ENCODE measurements around the gene GLTPD2. TPM values are rescaled to one million over a fixed set of nuclear protein-coding genes. Genes with fewer than 3 reads are reported as not detected.

Gene GLTPD2
- not detected for total RNA-seq

DNA sequence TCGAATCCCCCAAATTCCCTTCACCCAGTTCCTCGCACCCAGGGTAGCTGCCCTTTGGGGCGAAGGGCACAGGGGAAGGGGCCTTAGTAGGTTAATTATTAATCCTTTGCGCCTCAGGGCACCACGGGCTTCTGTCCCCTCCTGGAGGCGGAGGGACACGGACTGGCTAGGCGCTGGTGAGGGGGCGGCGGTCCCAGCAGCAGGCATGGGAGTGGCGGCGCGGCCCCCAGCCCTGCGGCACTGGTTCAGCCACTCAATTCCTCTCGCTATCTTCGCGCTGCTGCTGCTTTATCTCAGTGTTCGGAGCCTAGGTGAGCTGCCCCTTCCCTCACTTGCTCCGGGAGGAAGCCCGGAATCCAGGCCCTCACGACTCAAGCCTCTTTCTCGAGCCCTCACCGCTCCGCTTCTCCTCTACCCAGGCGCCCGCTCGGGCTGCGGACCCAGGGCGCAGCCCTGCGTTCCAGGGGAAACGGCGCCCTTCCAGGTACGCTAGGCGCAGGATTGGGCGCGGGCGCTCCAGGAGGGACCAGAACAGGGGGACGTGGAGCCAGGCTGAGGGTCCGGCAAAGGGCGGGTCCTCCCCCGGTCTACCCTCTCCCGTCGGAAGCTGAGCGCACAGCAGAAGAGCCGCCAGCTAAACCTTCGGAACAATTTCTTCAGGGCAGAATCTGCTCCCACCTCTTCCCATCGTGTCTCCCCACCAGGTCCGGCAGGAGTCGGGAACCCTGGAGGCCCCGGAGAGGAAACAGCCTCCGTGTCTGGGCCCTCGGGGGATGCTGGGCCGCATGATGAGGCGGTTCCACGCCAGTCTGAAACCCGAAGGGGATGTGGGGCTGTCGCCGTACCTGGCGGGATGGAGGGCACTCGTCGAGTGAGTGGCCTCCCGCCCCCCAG is at the start of gene GLTPD2:
GLTPD2 (plus strand) TSS at position 158 of the 894 bp plus-strand sequence; CDS start at position 206, 48 bp downstream.
- DNase-seq, result no peak

DNA sequence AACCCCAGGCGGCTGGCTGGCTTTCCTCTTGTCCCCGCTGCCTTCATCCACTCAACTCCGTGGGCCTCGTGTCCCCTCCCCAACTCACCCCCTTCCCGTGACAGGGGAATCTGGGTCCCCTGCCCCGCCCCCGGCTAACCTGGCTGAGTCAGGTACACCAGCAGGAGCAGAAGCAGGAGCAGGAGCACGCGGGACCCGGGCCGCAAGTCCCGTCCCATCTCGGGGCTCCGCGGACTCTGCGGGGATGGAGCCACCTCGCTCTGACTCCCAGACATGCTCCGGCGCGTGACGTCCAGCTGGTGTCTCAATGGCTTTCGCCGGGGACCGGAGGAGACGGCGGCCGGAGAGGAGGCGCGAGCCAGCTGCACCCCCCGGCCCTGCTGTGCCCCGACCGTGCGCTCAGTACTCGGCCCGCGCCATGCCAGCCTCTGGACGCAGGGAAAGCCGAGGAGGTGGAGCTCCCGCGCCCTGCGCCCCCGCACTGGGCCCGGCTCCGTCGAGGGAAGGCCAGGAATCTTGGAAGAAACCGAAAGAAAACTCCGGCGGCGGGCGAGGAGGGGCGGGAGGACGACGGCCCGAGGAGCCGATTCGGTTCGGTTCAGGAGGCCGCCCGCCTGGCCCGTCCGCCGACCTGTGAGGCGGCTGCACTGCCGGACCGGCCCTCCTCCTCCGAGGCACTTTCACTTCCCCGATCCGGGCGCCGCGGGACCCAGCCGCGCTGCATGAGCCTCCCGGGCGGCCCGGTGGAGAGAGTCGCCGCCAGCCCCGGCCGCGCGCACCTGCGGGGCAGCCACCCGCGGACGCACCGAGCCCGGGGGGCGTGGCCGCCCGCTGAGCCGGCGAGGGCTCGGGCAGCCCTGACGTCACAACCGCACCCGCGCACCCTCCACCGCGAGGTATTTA is 49.4 kb upstream of the GLTPD2 start, which contains the start of the genes CXCL16 and ZMYND15:
CXCL16 (minus strand) TSS at position 807 of the 903 bp plus-strand sequence; CDS start at position 218, 589 bp downstream.
ZMYND15 (plus strand) TSS at position 712 of the 903 bp plus-strand sequence. CDS start 716 bp downstream, outside the sequence.
- no peak for DNase-seq

DNA sequence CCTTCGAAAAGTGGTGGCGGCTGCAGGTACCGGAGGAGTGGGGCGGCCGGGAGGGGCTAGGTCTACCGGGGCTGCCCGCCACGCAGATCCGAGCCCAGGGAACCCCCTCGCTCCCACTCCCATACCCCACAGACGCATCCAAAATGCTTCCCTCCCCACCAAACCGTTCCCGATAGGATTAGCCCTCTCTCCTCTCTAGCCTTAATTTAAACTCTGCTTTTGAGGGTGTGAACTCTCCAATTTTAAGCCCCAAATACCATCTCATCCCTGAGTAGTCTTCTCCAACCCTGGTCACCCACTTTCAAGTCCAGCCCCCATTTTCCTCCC is 48.8 kb upstream of the GLTPD2 start:
- no peak for DNase-seq

DNA sequence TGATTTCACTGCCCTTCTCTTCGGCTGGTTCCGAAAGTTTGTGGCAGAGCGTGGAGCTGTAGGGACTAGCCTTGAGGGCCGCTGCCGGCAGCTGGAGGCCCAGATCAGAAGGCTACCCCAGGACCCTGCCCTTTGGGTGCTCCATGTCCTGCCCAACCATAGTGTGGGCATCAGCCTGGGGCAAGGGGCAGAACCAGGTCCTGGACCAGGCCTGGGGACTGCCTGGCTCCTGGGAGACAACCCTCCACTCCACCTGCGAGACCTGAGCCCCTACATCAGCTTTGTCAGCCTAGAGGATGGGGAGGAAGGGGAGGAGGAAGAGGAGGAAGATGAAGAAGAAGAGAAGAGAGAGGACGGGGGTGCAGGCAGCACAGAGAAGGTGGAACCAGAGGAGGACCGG is 48.2 kb upstream of the GLTPD2 start:
- DNase-seq, result no peak

DNA sequence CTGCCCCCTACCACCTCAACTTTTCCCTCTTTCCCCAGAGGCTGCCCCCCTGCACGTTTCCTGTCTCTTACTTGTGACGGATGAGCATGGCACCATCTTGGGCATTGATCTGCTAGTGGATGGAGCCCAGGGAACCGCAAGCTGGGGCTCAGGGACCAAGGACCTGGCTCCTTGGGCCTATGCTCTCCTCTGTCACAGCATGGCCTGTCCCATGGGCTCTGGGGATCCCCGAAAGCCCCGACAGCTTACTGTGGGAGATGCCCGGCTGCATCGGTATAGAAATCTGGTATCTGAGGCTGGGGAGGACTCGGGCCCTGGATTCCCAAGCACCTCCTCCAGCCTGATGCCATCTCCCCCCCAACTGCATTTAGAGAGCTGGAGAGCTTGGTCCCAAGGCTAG is 47.2 kb upstream of the GLTPD2 start:
- DNase-seq, result no peak

DNA sequence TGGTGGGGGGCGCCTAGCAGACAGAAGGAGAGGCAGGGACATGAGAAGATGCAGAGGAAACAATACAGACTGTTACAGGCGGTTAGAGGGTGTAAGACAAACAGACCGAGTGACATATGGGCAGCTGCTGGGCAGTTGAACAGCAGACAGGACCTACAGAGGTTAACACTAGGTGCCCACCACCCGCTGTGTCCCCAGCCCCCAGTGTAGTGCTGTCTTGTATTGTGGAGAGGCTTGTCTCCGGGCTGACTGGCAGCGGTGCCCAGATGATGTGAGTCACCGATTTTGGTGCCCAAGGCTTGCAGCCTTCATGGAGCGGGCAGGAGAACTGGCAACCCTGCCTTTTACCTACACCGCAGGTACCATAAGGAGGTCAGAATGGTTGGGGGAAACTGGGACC is 46.6 kb upstream of the GLTPD2 start:
- no peak for DNase-seq

DNA sequence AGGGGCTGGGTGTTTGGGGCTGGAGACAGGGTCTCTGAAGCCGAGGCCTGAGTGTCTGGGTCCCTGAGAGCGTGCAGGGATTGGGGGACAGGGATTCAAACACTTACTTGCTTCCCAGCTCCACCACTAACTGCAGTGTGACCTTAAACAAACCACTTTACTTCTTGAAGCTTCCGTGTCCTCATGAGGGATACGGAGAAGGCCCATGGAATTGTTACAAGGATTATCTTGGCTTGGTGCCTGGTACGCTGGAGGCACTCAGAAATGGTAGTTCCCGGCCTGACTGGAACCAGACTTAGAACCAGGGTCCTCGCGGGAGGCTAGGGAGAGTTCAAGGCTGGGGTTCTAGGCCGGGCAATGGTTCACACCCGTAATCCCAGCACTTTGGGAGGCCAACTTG is 46.1 kb upstream of the GLTPD2 start:
- DNase-seq, result no peak

DNA sequence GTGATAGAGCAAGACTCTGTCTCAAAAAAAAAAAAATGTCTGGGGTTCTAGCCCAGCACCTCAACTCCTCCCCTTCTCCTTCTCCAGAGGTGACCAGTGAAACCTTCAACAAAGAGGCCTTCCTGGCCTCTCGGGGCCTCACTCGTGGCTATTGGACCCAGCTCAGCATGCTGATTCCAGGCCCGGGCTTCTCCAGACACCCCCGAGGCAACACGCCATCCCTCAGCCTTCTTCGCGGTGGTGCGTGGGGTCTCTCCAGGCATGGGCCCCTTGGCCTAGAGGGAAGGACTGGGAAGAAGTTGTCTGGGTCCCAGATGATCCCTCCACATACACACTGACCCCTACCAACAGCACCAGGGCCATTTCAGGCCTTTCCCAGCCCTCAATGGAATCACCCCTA is 45.5 kb upstream of the GLTPD2 start:
- DNase-seq, result no peak

DNA sequence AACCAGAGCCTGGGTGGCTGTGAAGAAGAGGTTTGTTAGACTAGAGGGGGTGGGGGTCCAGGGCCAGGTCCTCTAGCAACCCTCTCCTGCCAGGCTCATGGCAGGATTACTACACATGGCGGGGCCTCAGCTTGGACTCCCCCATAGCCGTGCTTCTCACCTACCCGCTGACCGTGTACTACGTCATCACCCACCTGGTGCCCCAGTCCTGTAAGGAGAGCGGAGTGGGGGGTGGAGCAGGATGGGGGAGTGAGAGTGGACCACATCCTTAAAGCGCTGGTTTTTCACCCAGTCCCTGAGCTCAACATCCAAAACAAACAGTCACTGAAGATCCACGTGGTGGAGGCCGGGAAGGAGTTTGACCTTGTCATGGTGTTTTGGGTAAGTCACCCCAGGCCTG is 44.9 kb upstream of the GLTPD2 start:
- DNase-seq, result no peak

DNA sequence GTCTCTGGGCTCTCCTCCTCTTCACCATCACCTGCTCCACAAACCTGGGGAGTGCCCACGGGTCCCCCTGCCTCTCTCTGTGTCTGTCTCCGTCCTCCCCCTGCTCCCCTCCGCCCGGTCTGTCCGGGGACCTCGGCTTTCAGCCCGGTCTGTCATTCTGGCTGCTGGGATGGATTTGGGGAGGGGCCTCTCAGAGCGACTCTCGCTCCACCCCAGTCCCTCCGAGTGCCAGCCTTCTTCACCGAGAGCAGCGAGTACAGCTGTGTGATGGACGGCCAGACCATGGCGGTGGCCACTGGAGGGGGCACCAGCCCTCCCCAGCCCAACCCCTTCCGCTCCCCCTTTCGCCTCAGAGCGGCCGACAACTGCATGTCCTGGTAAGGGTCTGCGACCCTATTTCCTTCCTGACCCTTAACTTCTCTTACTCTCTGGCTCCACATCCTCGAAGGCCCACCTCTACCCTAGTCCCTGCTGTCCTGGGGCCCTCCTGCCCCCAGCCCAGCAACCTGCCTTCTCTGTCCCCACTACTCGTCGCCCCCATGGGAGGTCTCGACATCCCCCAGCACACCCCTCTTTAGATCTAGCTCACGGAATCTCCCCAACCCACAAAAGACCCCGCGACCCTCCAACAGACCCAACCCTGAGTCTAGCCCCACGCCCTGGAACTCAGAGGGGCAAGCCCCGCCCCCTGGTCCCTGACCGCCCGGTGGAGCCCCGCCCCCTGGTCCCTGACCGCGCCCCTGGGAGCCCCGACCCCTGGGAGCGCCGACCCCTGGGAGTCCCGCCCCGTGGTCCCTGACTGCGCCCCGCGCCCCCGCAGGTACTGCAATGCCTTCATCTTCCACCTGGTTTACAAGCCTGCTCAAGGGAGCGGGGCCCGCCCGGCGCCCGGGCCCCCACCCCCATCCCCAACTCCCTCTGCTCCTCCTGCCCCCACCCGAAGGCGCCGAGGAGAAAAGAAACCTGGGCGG is 43.5 kb upstream of the GLTPD2 start:
- no peak for DNase-seq

DNA sequence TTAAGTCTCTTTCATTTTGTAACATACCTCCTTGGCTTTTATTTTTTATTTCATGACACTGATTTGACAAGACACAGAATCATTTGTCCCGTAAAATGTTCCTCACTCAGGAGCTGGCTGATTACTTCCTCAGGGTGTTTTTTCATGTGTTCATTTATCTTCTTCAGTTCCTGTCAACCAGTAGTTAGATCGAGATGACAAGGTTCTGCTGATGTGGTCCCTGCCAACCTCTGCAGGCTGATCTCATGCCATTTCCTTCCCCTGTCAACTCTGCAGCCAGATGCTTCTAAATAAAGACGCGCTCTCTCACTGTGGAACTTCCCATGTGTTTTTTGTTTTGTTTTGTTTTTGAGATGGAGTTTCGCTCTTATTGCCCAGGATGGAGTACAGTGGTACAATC is 40.9 kb upstream of the GLTPD2 start:
- DNase-seq, result no peak

DNA sequence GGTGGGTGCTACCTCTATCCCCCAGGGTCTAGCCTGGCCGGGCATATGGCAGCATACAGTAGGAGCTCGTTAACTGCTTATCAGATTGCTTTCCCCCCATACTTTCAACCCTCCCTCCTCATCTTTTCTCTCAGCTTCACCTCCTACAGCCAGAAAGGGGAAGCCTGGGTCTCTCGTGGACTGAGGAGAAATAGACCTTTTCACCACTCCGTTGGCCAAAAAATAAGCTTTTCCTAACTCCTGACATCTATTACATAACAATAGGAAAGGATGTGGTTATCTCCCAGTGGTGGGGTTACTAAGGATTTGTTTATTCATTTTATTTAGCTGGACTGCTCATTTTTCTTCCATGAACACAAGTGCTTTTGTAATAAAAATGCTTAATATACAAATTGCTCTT is 40.1 kb upstream of the GLTPD2 start:
- no peak for DNase-seq

DNA sequence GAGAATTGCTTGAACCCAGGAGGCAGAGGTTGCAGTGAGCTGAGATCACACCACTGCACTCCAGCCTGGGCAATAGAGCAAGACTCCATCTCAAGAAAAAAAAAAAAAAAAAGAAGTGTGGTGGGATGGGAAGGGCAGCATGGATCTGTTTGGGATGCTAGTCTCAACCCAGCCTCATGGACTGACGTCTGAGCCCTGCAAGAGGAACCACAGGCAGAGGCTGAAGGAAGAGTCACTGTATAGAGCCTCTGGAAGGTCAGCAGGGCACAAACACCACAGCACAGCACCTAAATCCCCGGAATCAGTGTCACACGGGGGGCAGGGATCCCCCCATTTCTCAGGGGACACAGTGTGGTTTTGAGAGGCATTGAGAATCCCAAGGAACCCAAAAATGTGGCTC is 38.2 kb upstream of the GLTPD2 start:
- no peak for DNase-seq

DNA sequence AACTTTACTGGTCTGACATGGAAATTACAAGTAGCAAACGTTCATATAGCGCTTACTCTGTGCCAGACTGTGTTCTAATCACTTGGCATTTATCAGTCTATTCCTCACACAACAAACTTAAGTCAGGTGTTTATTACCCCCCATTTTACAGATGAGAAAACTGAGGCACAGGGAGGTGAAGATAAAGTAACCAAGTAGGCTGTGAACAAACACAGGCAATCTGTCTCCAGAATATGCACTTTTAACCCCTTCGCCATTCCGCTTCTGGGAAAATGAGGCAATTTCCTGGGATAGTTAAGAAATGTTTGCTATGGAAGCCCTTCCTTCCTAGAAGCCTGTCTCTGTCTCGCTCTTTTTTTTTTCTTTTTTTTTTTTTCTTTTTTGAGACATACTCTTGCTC is 36.8 kb upstream of the GLTPD2 start:
- no peak for DNase-seq

DNA sequence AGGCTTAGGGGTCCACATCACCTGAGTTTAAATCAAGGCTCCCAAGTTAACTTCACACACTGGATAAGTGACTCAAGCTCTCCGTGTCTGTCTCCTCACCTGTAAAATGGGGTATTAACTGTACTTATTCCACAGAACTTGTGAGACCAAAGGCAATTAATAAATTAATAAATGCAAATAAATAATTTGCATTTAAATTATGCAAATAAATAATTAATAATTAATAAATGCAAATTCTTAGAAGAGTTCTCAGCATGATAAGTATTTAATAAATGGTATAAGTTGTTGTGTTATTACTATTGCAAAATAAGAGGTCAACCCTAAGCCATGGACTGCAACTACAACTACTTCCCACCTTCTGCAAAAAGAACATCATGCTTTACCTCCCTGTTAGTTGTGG is 35.4 kb upstream of the GLTPD2 start:
- DNase-seq, result no peak

DNA sequence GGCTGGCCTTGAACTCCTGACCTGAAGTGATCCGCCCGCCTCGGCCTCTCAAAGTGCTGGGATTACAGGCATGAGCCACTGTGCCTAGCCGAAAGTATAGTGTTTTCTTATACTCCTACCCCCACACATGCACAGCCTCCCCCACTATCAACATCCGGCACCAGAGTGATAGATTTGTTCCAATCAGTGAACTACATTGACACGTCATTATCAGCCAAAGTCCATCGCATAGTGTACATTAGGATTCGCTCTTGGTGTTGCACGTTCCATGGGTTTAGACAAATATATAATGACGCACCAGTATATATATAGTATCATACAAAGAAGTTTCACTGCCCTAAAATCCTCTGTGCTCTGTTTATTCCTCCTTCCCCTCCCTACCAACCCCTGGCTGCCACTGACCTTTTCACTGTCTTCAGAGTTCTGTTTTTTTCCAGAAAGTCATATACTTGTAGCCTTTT is 29.0 kb upstream of the GLTPD2 start:
- DNase-seq, result no peak

DNA sequence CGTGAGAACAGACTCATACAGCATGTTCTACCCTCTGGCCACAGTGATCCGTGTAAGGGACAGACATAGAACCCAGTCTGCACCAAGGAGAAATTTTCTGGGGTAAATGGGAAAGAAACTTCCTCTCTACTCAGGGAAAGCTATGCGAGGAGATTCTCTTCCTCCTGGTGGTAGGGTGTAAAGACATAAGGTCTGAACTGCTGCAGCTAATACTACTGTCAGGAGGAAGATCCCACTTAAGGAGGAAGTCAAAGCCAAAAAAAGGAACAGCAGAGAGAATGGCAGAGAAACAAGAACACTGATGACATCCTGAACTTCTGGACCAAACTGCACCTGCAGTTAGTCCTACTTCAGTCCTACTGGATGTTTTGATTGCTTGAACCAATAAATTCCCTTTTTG is 24.2 kb upstream of the GLTPD2 start:
- DNase-seq, result no peak

DNA sequence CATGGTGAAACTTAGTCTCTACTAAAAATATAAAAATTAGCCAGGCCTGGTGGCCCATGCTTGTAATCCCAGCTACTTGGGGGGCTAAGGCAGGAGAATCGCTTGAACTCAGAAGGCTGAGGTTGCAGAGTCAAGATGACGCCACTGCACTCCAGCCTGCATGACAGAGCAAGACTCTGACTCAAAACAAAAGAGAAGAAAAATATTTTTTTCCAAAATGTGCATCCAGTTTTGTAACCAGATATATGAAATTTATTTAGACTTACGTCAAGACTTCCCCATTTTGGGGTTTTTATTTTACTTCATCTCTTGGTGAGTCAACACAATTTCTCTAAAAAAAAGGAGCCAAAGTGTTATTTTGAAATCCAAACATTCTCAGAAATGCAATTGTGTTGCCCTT is 22.6 kb upstream of the GLTPD2 start:
- DNase-seq, result no peak

DNA sequence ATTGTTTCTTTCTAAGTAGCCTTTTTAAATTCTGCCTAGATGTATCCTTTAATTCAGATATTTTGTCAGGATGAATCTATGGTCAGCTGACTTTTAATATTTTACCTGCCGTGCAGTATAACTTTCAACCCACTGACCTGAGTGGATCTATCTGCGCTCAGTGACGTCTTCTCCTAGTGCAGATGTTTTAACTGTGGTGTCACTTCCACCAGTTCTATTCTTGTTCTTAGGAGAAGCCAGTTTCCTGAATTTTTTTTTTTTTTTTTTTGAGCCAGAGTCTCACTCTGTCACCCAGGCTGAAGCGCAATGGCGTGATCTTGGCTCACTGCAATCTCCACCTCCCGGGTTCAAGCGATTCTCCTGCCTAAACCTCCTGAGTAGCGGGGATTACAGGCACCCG is 22.0 kb upstream of the GLTPD2 start:
- no peak for DNase-seq

DNA sequence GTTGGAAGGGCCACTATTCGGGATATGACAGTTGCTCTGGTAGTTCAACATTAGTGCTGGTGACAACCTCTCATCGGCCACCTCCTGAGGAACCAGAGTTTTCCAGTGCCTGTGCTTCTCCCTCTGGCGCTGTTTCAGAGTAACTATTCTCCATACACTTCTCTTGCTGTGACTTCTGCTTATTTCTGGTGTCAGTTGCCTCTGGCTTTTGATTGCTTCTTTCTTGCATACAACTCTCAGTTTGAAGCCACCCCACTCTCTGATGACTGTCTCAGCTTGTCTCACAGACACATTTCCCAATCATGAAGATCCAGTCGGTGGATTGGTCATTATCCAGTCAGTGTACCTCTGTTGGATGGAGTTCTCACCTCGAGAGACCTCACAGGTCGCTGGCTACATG is 20.5 kb upstream of the GLTPD2 start:
- no peak for DNase-seq

DNA sequence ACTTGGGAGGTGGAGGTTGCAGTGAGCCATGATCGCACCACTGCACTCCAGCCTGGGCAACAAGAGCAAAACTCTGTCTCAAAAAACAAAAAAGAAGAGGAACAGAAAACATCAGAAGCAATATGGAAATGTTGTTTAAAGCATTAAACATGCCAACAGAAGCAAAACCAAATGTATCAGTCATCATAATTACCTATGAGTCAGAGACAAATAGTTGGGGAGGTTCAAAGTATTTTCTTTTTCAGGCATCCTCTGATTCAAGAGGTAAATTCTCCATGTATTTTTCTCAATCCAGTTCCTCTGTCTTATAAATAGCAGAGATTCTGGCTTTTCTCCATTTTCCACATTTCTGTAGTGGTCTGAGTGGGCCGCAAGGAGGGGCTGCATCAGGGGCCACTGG is 19.1 kb upstream of the GLTPD2 start:
- no peak for DNase-seq

All from occipital lobe (tissue), 2 donors.